ENCODE data around the gene TAS2R46. TPM values are rescaled to one million over a fixed set of nuclear protein-coding genes. Genes with fewer than 3 reads are reported as not detected.

TAS2R46 gene
- total and polyA plus RNA-seq, 9 of the 15 experiments (the other 6 are each of a cell fraction or from before 2014, with no cell fraction given), result 0.08 to 1.8 (median 0.47) TPM; not detected in 2

DNA sequence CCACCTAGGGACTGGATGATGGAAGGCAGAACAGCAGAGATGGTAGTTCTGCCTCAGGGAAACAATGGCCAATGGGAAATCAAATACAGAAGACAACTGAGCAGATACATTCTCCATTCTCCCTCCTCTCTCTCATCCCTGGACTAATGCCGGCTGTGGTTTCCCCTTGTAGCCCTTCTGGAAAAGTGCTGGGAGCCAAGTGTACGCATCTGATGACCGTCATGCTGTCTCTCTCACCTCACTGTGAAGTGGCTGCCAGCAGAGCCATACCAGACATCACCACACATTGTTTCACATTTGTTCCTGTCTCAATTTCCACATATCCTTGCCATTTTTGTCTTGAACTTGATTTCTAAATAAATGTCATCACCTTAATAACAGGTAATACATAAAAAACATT is 3.1 kb downstream of the TAS2R46 start:
- BruUV-seq (replicated peaks), result no TSS peak
- no peak for ATAC-seq
- no peaks in the 10 kb centered on the region for H3K9me3 ChIP-seq (replicated peaks; ENCODE audit: control insufficient read depth, insufficient read depth, low read depth, low read length)
- WGBS (ENCODE audit: insufficient coverage, low coverage, missing lambda C conversion rate), result 93% methylated on average over 3 of the region's 3 CpGs
- in situ Hi-C loops (cut with MboI), result no loop called here
- no peak for DNase-seq (ENCODE audit: extremely low read depth in 1 of 4, low spot score in 3 of 4)
- ChIA-PET POLR2A (no interaction called here), CTCF (ENCODE audit: low intra/inter-chr PET ratio) (no interaction called here)
- no peak overlapping the region for H3K4me2 ChIP-seq (ENCODE audit: insufficient read depth, low read length)
- H3K36me3 ChIP-seq (ENCODE audit: control insufficient read depth, insufficient read depth, low read length), result 0 out of 3 replicates have a peak, but pooled peaks cover 2% of the 10 kb centered on the region
- H3K27ac ChIP-seq (ENCODE audit: extremely low read depth, low read depth, low read length), result no peak overlapping the region
- H3K79me2 ChIP-seq (ENCODE audit: control insufficient read depth, insufficient read depth, low read length), result peaks cover 4% of the 10 kb centered on the region; the same call in 1 of the 3 replicates
- TF ChIP-seq L3MBTL2 (IDR thresholded peaks at IDR 0.05) (no peak), C11orf30 (IDR thresholded peaks at IDR 0.05; ENCODE audit: low read depth) (no peak), RBBP5 (IDR thresholded peaks at IDR 0.05; ENCODE audit: borderline replicate concordance, insufficient read depth, low read length, poor library complexity, severe bottlenecking) (no peak), MAFG (tag; conservative IDR thresholded peaks at IDR 0.05) (no peak), HIVEP1 (CRISPR knock-in tag; IDR thresholded peaks at IDR 0.05) (no peak), ZKSCAN1 (IDR thresholded peaks at IDR 0.05; ENCODE audit: low read depth, low read length) (no peak), ZNF830 (CRISPR knock-in tag; IDR thresholded peaks at IDR 0.05) (no peak), TAL1 (IDR thresholded peaks at IDR 0.05) (no peak), KHSRP (IDR thresholded peaks at IDR 0.05) (no peak), CXXC5 (CRISPR knock-in tag; IDR thresholded peaks at IDR 0.05) (no peak), SAP30 (IDR thresholded peaks at IDR 0.05; ENCODE audit: borderline replicate concordance, insufficient read depth, low read depth, low read length, poor library complexity, severe bottlenecking) (no peak)
- TF ChIP-seq, protein P1, sequence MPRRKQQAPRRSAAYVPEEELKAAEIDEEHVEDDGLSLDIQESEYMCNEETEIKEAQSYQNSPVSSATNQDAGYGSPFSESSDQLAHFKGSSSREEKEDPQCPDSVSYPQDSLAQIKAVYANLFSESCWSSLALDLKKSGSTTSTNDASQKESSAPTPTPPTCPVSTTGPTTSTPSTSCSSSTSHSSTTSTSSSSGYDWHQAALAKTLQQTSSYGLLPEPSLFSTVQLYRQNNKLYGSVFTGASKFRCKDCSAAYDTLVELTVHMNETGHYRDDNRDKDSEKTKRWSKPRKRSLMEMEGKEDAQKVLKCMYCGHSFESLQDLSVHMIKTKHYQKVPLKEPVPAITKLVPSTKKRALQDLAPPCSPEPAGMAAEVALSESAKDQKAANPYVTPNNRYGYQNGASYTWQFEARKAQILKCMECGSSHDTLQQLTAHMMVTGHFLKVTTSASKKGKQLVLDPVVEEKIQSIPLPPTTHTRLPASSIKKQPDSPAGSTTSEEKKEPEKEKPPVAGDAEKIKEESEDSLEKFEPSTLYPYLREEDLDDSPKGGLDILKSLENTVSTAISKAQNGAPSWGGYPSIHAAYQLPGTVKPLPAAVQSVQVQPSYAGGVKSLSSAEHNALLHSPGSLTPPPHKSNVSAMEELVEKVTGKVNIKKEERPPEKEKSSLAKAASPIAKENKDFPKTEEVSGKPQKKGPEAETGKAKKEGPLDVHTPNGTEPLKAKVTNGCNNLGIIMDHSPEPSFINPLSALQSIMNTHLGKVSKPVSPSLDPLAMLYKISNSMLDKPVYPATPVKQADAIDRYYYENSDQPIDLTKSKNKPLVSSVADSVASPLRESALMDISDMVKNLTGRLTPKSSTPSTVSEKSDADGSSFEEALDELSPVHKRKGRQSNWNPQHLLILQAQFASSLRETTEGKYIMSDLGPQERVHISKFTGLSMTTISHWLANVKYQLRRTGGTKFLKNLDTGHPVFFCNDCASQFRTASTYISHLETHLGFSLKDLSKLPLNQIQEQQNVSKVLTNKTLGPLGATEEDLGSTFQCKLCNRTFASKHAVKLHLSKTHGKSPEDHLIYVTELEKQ (CRISPR knock-in tag; IDR thresholded peaks at IDR 0.05), result no peak
- TF ChIP-seq, protein P2, sequence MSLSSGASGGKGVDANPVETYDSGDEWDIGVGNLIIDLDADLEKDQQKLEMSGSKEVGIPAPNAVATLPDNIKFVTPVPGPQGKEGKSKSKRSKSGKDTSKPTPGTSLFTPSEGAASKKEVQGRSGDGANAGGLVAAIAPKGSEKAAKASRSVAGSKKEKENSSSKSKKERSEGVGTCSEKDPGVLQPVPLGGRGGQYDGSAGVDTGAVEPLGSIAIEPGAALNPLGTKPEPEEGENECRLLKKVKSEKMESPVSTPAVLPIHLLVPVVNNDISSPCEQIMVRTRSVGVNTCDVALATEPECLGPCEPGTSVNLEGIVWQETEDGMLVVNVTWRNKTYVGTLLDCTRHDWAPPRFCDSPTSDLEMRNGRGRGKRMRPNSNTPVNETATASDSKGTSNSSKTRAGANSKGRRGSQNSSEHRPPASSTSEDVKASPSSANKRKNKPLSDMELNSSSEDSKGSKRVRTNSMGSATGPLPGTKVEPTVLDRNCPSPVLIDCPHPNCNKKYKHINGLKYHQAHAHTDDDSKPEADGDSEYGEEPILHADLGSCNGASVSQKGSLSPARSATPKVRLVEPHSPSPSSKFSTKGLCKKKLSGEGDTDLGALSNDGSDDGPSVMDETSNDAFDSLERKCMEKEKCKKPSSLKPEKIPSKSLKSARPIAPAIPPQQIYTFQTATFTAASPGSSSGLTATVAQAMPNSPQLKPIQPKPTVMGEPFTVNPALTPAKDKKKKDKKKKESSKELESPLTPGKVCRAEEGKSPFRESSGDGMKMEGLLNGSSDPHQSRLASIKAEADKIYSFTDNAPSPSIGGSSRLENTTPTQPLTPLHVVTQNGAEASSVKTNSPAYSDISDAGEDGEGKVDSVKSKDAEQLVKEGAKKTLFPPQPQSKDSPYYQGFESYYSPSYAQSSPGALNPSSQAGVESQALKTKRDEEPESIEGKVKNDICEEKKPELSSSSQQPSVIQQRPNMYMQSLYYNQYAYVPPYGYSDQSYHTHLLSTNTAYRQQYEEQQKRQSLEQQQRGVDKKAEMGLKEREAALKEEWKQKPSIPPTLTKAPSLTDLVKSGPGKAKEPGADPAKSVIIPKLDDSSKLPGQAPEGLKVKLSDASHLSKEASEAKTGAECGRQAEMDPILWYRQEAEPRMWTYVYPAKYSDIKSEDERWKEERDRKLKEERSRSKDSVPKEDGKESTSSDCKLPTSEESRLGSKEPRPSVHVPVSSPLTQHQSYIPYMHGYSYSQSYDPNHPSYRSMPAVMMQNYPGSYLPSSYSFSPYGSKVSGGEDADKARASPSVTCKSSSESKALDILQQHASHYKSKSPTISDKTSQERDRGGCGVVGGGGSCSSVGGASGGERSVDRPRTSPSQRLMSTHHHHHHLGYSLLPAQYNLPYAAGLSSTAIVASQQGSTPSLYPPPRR (CRISPR knock-in tag; IDR thresholded peaks at IDR 0.05; ENCODE audit: borderline replicate concordance), result no peak
- H2AFZ ChIP-seq (ENCODE audit: low read depth, low read length), result no peak overlapping the region
- intact Hi-C loops (cut with micrococcal nuclease), result no loop called here
- H3K4me1 ChIP-seq (replicated peaks in 1 of 2; ENCODE audit: control insufficient read depth in 2 of 2, insufficient read depth in 2 of 2, low read length in 2 of 2), result no peaks in the 10 kb centered on the region
- no peak for FAIRE-seq
- H3K27me3 ChIP-seq (ENCODE audit: control insufficient read depth in 2 of 2, insufficient read depth in 2 of 2, low read length in 2 of 2), result no peaks in the 10 kb centered on the region
- no peak overlapping the region for H3K9ac ChIP-seq (ENCODE audit: insufficient read depth in 1 of 2, low read depth in 2 of 2, low read length in 2 of 2)
- no peaks in the 10 kb centered on the region for H3K9me1 ChIP-seq (ENCODE audit: control insufficient read depth, insufficient read depth, low read length)
- H4K20me1 ChIP-seq (replicated peaks; ENCODE audit: control insufficient read depth, insufficient read depth, low read length), result no peaks in the 10 kb centered on the region
- H3K4me3 ChIP-seq, result no peak overlapping the region

All from K562 (cell line).